ENCODE measurements around the gene ZNF266. TPM values are rescaled to one million over a fixed set of nuclear protein-coding genes. Genes with fewer than 3 reads are reported as not detected.

Gene ZNF266
- total and polyA plus RNA-seq, 12 donors, result 4.8 to 22.9 (median 8.0) TPM

DNA sequence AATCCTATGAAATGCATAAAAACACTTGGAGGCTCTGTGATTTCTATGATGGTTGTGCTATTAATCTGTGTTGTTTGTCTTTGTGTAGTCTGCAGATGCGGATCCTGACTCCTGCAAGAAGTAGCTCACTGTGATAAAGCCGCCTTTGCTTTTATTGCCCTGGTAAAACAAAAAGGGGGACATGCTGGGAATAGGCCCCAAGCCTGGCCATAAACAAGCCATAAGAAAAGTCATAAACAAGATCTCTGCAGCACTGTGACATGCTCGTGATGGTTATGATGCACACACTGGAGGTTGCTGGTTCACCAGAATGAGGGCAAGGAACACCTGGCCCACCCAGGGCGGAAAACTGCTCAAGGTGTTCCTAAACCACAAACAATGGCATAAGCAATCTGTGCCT, 26.6 kb upstream of the ZNF266 start:
- TF ChIP-seq, protein P1, sequence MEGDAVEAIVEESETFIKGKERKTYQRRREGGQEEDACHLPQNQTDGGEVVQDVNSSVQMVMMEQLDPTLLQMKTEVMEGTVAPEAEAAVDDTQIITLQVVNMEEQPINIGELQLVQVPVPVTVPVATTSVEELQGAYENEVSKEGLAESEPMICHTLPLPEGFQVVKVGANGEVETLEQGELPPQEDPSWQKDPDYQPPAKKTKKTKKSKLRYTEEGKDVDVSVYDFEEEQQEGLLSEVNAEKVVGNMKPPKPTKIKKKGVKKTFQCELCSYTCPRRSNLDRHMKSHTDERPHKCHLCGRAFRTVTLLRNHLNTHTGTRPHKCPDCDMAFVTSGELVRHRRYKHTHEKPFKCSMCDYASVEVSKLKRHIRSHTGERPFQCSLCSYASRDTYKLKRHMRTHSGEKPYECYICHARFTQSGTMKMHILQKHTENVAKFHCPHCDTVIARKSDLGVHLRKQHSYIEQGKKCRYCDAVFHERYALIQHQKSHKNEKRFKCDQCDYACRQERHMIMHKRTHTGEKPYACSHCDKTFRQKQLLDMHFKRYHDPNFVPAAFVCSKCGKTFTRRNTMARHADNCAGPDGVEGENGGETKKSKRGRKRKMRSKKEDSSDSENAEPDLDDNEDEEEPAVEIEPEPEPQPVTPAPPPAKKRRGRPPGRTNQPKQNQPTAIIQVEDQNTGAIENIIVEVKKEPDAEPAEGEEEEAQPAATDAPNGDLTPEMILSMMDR (IDR thresholded peaks at IDR 0.05), result no peak
- Histone ChIP-seq H3K4me1 (no peaks in the 10 kb centered on the region), H3K27me3 (no peaks in the 10 kb centered on the region), H3K4me3 (no peak overlapping the region), H3K9me3 (peaks cover 0 to 99% (median 35%) of the 10 kb centered on the region in 11 donors), H3K36me3 (peaks cover 0 to 17% (median 0%) of the 10 kb centered on the region in 9 donors), H3K27ac (no peak overlapping the region)
- intact Hi-C loops (cut with DNase I), result no loop called here
- 86 to 89% methylated on average over 4 of the region's 4 CpGs for WGBS, 2 donors
- DNase-seq (no peak), ATAC-seq (no peak)

DNA sequence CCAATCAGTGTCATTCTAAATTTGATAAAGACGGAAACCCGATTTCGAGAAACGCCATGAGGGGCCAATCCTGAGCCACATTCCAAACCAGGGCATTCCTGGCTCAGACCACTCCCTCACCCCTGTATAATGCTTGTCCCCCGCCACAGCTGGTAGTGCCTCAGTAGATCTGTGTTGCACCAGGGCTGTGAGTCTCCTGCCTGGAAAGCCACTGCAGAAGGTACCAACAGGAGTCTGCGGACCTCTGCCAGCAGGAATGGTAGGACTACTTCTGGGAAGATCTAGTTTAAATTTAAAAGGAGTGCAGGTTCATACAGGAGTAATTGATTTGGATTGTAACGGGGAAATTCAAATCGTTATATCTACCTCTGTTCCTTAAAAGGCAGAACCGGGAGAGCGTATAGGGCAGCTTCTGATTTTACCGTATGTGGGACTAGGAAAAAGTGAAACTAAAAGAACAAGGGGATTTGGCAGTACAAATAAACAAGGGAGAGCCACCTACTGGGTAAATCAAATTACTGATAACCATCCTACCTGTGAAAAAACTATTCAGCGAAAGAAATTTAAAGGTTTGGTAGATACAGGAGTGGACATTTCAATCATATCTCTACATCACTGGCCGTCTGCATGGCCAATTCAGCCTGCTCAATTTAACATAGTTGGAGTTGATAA, 20.8 kb upstream of the ZNF266 start:
- H3K9me3 ChIP-seq, result peaks cover 0 to 99% (median 40%) of the 10 kb centered on the region in 11 donors
- 73 to 77% methylated on average over 13 of the region's 13 CpGs for WGBS, 2 donors
- intact Hi-C loops (cut with DNase I), result no loop called here
- H3K36me3 ChIP-seq, result no peaks in the 10 kb centered on the region
- no peaks in the 10 kb centered on the region for H3K27me3 ChIP-seq
- H3K4me1 ChIP-seq, result no peaks in the 10 kb centered on the region
- H3K27ac ChIP-seq, result no peak overlapping the region
- TF ChIP-seq, protein P1 (IDR thresholded peaks at IDR 0.05), result no peak
- no peak overlapping the region for H3K4me3 ChIP-seq
- no peak for DNase-seq
- ATAC-seq, result no peak

DNA sequence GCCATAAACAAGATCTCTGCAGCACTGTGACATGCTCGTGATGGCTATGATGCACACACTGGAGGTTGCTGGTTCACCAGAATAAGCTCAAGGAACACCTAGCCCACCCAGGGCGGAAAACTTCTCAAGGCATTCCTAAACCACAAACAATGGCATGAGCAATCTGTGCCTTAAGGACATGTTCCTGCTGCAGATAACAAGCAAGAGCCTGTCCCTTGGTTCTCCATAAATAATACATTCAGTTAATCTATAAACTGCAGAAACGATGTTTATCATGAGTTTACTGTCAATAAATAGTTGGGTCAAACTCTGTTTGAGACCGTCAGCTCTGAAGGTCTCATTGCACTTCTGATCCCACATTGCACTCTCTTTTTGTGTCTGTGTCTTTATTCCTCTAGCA, 18.6 kb upstream of the ZNF266 start:
- intact Hi-C loops (cut with DNase I), result no loop called here
- 90 to 94% methylated on average over 4 of the region's 4 CpGs for WGBS, 2 donors

DNA sequence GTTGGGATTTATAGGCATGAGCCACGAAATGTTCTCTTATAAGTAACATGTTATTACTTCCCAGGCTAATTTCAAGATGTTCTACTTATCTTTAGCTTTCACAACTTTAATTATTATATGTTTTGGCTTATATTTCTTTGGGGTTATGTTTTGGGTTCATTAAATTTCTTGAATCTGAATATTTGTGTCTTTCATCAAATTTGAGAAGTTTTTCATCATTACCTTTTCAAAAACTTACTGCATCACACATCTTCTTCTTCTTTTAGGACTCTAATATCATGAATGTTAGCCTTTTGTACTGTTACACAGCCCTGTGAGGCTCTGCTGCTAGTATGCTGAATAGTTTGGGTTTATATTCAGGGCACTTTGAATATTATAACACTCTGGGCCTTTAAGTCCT, 9.7 kb upstream of the ZNF266 start:
- ATAC-seq (no peak), DNase-seq (no peak)
- Histone ChIP-seq H3K9me3 (peaks cover 0 to 100% (median 18%) of the 10 kb centered on the region in 11 donors), H3K27ac (no peak overlapping the region), H3K4me3 (no peak overlapping the region), H3K36me3 (peaks cover 0 to 26% (median 0%) of the 10 kb centered on the region in 9 donors), H3K27me3 (no peaks in the 10 kb centered on the region), H3K4me1 (no peaks in the 10 kb centered on the region)
- 89 to 100% methylated on average over 1 of the region's 1 CpG for WGBS, 2 donors
- TF ChIP-seq, protein P1 (IDR thresholded peaks at IDR 0.05), result no peak
- intact Hi-C loops (cut with DNase I), result no loop called here

More for the DNA sequence above, 18.6 kb upstream of the ZNF266 start:
- TF ChIP-seq, protein P1 (IDR thresholded peaks at IDR 0.05), result no peak
- Histone ChIP-seq H3K4me1 (no peaks in the 10 kb centered on the region), H3K4me3 (no peak overlapping the region), H3K36me3 (no peaks in the 10 kb centered on the region), H3K9me3 (peaks cover 0 to 100% (median 56%) of the 10 kb centered on the region in 11 donors), H3K27me3 (no peaks in the 10 kb centered on the region), H3K27ac (no peak overlapping the region)
- ATAC-seq (no peak), DNase-seq (no peak)

Data from heart right ventricle (tissue), 16 donors.